GM12892 (cell line): Measurements from ENCODE around the gene ZP3.
A peak's percentile ranks its signal among the peaks of the same experiment; 100 is the strongest.
"Not testable (repeated sequence)": the region's sequence is repeated elsewhere in the genome, so short reads cannot be mapped to it uniquely, and the experiment has no call there.

ENCODE experiments used
- DNase-seq: peaks from one replicate; pipeline ENCODE4 v3.0.0; 2011; ENCODE audit not compliant: insufficient read length
- FAIRE-seq: peaks from 2 replicates; lab custom pipeline; 2011; peaks lifted over from hg19 to GRCh38; lab: Jason Lieb, UNC

The ZP3 gene

DNA sequence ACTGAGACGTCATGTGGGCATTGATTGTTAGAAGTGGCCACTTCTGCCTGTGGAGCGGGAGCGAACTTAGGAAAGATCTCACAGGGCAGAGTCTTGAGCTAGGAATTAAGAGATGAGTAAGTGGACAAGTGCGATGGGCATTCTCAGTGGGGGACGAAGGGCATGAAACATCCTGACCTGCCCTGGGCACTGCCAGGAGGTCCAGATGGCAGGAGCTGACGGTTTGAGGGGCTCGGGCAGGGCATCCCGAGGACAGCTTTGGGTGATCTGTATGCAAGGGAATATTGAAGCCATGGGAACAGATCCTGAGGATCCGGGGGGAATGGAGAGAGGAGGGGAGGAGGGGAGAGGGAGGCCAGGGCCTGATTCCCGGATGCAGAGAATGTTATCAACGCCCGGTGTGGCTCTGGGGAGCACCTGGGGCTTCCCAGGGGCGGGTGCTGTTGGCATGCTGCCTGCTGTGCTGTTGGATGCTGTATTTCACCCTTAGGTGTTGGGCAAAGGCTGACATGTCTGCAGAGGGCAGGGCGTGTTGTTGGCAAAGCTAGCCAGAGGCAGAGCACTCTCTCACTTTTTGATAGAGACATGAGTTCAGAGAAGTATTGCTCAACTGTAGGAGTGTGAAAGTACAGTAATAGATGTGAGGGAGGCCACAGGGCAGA, 43.1 kb downstream of the ZP3 start:
- not testable (repeated sequence) for DNase-seq
- FAIRE-seq, result peak; percentile 74

DNA sequence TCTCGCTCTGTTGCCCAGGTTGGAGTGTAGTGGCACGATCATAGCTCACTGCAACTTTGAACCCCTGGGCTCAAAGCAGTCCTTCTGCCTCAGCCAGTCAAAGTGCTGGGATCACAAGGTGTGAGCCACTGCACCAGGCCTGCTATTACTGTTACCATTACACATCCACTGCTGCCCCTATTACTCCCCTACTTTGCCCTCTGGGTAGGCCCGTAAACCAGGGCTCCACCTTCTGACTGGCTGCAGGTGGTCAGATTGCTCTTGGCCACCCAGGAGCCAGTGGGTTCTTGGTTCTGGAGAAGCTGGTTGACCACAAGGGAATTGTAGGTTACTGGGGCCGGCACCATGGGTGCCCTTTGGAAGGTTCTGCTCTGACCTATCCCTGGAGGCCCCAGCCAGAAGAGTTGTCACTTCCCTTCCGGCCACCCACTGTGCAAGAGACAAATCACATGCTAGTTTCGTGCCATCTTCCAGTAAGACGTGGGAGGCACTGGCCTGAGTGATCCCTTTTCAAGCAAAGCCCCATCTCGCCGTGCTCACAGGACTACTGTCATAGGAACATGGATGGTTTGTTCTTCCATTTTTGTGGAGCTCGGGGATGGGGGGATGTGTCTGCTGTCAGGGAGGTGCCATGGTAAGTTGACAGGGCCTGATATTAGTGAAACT, 46.9 kb downstream of the ZP3 start:
- FAIRE-seq, DNase-seq: not testable (repeated sequence)

DNA sequence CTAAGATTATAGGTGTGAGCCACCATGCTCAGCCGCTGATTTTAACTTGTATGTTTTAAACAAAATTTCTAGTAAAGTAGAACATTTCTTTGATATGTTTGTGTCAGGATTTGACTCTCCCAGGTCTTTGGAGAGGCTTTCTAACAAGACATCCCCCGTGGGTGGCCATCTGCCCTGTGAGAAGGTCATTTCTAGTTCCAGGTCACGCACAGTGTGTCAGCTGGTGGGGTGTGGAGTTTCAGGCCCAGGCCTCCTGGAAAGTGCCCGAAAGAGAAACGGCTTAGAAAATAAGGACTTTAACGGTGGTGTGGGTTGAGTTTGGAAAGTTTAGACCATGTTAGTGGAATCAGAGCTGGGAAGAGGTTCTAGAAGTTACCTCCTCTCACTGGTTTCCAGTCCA, 48.3 kb downstream of the ZP3 start:
- not testable (repeated sequence) for FAIRE-seq, DNase-seq

DNA sequence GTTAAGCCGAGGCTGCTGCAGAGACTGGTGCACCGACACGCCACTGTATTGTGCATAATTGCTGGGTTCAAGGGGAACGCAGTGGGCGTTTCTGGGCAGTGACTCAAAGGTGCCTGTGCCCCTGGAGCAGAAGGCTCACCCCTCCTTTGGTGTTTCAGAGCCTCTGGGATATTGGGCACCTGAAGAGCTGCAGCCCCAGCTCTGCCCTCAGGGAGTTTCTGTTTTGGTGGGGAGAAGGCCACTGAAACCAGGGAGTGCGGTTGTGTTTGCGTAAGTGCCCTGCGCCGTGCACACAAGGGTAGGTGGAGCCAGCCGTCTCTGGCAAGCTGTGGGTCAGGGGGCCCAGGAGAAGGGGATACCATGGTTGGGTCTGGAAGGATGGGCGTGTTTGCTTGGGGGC, 51.5 kb downstream of the ZP3 start:
- FAIRE-seq, DNase-seq: not testable (repeated sequence)

DNA sequence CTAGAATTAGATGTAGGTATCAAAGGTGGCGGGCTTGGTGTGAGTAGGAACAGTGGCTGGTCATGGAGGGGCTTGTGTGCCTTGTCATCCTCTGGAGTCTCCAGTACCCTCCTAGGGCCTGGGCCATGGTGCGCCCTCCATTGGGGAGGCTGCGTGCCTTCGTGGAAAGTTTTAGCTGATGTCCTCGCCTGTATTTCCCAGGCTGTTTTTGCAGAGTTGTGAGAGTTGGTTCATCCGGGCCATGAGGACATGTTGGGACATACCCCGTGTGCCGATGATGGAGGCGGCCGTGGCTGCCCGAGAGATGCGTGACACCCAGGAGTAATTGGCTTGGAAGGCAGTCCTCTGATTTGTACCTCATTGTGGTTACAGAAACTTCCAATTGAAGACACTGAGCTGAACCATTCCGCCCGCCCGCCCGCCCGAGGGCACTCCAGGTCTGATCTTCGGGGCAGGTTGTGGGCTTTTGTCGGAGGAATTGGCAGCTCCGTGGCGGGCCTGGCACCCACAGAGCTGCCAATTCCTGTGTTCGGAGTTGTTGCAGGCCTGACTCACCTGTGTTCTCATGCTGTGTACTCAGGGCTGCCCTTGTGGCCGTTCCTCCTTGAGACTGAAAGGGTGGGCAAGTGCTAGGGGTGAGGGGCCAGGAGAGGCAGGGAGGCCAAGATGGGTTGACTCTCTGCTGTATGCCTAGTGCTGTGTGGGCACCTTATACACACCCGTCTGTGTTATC, 52.2 kb downstream of the ZP3 start:
- not testable (repeated sequence) for FAIRE-seq, DNase-seq

DNA sequence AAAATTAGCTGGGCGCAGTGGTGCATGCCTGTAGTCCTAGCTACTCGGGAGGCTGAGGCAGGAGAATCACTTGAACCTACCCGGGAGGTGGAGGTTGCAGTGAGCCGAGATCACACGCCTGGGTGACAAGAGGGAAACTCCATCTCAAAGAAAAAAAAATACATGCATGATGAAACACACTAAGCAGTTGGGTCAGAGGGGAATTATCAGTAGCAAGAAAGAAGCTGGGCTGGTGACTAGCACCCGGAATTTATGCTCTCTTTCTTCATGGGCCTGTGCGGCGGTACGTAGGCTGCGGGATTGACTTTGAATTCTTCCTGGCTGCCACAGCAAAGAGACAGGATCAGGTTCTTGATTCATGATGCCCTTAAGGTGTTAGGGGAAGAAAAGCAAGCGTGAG, 54.9 kb downstream of the ZP3 start:
- peak; percentile 27 for FAIRE-seq
- DNase-seq, result not testable (repeated sequence)

DNA sequence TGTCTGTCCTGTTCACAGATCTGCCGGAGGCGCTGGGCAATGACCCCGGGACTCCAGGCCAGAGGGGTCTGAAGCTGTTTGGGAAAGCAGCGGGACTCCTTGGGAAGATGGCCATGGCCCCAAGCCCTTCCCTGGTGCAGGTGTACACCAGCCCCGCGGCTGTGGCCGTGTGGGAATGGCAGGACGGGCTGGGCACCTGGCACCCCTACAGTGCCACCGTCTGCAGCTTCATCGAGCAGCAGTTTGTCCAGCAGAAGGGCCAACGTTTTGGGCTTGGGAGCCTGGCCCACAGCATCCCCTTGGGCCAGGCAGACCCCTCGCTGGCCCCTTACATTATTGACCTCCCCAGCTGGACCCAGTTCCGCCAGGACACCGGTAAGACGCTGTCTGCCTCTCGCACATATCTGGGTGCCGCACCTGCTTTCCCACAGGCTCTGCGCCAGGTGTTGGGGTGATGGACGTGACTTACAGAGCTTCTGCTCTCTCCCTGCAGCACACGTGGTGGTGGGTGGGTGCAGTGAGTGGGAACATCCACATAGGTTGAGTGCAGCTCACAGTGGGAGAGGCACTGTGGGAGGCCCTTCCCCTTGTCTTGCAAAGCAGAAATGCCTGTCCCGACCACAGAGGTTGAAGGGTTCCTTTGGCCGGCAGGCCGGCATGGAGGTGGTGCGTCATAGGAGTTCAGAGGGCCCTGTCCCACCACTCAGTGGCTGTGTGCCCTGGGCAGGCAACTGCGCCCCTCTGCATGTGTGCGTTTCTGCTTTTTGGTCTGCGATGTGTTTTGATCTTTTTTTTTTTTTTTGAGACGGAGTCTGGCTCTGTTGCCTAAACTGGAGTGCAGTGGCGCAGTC, 55.9 kb downstream of the ZP3 start:
- FAIRE-seq, result not testable (repeated sequence)

DNA sequence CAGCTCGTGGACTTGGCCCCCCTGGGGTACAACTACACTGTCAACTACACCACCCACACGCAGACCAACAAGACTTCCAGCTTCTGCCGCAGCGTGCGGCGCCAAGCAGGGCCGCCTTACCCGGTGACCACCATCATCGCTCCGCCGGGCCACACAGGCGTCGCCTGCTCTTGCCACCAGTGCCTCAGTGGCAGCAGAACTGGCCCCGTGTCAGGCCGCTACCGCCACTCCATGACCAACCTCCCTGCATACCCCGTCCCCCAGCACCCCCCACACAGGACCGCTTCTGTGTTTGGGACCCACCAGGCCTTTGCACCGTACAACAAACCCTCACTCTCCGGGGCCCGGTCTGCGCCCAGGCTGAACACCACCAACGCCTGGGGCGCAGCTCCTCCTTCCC, 57.9 kb downstream of the ZP3 start:
- not testable (repeated sequence) for DNase-seq

More for the DNA sequence above, 55.9 kb downstream of the ZP3 start:
- not testable (repeated sequence) for DNase-seq

DNA sequence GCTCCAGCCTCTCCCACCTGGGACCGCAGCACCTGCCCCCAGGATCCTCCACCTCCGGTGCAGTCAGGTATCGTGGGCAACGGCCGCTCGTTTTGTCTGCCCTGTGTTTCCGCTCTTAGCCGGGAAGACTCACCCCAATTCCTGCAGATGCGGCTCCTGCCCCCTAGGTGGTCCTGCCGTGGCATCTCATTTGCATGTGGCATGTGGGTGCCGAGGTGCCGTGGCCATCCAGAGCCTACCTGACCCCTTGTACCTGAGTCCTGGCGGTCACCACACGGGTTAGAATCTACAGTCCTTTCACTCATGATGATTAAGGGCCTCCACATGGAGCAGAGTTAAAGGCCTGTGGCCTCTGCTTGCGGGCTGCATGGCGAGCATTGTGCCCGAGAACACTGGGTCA, 58.3 kb downstream of the ZP3 start:
- FAIRE-seq, DNase-seq: not testable (repeated sequence)

More for the DNA sequence above, 57.9 kb downstream of the ZP3 start:
- FAIRE-seq, result not testable (repeated sequence)

DNA sequence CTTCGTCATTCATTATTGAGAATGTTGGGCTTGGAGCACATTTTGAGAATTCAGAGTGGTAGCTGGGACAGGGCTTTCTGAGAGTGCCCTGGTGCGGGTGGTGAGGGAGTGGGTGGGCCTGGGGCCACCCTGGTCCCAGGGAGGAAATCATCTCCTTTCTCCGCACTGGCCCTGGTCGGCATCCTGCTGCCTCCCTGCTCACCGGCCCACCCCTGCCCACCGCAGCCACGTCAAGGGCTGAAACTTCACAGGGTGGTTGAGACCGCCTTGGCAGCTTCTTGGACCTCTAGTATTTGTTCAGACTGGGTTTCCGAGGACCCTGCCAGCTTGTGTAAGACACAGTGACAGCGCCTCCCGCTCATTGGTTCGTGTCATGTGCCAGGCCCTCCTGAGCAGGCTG, 59.7 kb downstream of the ZP3 start:
- not testable (repeated sequence) for FAIRE-seq, DNase-seq

DNA sequence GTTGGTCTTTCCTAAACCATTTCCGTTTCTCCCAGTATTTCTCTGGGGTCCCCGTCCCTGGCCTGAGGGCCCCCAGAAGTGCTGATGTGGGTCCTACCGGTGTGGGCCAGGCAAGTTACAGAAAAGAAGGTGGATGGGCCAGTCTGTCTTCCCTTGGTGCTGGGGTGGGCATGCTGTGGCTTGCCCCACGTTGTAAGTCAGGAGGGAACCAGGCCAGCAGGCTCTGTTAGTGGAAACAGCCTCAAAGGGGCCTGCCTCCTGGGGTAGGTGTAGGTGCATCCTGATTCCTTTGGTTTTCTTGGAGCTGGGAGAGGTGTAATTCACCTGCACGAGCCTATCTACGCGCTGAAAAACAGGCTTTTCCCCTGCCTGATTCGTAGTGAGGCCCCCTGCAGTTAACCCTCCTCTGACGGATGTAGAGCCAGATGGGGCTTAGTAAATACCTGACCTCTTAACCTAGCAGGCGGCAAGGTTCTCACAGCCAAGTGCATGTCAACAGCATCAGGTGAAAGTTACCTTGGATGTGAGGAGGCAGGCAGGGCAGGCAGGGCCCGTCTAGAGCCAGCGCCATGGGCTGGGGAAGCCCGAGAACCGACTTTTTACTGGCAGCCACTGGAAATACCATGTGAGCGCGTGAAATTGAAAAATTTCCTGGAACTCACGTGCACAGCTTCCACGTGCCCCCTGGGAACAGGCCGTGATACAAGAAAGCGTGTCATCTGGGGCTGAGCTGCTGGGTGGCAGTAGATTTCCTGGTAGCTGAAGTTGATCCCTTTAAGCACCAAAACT, 61.3 kb downstream of the ZP3 start:
- FAIRE-seq, DNase-seq: not testable (repeated sequence)

DNA sequence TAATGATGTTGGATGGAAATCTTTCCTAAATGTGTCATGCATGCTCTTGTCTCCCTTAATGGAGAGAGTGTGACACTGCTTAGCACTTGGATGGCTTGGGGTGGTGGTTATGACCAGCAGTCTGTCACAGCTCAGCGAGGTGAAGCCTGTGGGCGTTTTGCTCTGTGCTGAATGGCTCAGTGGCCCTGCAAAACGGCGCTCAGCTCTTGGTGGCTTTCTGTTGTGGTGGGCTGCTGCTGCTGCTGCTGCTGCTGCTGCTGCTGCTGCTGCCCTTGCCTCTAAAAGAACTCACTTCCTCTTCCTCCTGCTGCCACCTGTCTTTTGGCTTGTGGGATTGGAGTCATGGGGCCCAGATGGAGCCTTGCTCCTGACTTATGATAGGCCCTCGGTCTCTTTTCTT, 61.9 kb downstream of the ZP3 start:
- not testable (repeated sequence) for DNase-seq
- FAIRE-seq, result peak; percentile 99

DNA sequence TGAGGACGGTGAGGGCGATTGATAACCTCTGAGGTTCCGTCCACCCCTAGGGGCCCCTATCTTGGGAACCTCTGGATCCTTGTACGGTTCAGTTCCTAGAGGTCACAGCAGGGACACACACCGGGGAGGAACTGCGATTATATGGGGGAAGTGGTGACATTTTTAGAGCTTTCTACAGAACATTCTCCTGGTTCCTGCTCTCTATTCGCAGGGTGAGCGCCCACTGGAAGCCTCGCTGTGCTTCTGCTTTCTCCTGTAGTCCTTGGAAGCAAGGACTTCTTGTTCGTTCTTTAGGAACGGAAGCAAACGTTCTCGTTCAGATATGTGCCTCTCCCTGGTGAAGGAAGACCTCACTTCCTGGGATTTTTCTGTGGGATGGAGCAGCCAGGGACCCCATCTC, 63.2 kb downstream of the ZP3 start:
- FAIRE-seq, DNase-seq: not testable (repeated sequence)
